ENCODE measurements around the gene PDCD10.

The PDCD10 gene

DNA sequence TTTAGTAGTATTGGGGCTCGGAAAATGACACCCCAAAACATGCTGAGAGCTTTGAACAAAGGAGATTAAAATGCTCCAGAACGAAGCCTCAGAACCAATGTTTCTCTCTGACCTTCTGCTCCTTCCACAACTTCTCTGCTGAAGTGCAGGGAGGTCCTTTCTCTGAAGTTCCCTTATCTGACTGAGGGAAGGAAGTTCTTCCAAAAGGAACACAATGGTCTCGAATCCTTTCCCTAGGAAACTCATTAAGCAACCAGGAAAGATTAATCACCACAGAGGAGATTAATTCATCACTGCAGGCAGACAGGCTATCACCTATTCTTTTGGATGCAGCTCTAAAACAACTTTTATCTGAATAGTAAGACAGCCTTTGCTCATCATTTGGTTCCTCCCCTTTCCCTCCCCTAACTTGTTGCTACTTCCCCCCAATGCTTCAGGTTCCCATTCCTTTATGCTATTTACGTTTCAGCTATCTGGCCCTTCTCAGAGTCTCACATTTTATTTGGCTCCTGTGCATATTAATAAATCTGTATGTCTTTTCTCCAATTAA is 62.7 kb downstream of the PDCD10 start:
- DNase-seq: no peak

DNA sequence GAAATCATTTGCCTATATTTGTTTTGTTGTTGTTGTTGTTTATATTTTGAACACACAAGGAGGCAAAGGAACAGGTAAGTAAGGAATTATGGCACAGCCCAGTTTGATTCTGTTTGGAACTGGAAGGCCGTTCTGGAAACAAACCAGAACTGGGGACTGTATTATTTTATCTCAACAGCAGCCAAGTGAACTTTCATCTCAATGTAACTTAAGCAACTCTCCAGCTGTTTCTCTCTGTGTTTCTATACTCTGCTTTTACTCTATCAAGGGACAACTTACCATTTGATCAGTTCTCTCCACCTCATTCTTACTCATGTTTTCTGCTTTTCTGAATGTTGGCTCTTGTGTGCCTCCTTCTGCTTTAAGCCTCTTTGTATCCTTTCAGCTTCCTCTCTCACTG is 65.0 kb downstream of the PDCD10 start:
- DNase-seq: no peak

DNA sequence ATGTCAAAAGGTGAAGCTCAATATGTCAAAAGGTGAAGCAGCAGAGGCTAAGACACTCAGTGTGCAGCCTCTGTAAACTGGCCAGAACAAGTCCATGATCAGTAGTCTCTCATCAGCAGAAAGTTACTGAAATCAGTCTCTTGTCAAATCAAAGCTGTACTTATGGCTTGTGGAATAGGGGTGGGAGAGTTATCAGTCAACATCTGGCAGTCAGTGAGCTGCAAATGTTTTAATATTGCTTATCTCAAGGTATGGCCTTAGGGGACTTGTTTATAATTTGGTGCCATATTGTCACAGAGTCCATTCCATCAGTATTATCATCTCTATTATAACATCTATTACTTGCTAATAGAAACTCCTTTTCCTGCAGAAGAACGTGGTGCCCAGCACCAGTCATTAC is 66.0 kb downstream of the PDCD10 start:
- DNase-seq: no peak

DNA sequence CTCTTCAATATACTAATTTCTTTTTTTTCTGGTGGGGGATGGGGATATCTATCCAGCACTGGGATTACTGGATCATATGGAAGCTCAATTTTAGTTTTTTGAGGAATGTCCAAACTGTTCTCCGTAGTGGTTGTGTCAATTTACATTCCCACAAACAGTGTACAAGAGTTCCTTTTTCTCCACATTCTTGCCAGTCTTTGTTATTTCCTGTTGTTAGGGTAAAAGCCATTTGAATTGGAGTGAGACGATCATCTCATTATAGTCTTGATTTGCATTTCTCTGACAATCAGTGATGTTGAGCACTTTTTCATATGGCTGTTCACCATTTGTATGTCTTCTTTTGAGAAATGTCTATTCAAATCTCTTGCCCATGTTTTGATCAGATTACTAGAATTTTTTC is 68.1 kb downstream of the PDCD10 start:
- DNase-seq: no peak

DNA sequence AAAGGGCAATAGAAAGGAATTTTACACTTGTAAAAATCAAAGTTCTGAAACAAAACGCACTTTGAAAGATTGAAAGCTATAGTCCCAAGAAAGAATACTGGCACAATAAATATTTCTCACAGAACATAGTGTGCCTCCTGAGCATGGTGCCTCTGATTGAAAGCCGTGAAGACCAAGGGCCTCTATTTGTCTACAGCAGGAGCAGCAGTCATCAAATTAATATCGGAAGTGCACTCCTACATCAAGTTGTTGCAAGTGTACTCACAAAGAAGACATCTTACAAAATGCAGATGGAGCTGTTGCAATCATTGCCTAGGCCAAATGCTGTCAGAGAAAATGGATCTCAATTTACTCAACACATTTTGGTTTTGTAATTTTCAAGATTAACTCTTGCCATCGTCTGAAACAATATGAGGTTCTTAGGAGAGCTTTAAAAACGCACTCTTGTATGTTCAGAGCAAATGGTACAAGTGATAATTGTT is 71.7 kb downstream of the PDCD10 start:
- no peak for DNase-seq

DNA sequence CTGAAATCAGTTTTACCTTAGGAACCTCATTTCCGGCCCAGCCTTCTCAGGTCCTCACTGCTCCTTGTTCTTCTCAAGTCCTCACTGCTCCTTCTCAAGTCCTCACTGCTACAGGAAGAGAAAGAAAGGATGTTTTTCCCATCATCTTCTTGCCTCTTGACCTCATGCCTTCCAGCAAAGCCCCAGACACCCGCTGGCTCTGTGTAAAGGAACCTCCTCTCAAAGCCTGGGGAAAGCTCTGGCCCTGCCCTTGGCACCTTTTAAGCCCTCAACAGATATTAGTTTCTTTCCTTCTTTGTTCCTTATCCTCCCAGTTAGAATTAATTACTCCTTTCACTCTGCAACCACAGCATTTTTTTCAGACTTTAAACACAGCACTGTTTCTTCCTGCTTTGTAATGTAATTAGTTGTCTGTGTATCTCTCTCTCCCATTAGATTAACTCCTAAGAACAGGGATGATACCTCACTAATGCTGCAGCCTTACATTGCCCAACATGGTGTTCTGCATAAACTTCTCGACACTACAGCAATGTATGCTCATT is 76.9 kb downstream of the PDCD10 start:
- no peak for DNase-seq

DNA sequence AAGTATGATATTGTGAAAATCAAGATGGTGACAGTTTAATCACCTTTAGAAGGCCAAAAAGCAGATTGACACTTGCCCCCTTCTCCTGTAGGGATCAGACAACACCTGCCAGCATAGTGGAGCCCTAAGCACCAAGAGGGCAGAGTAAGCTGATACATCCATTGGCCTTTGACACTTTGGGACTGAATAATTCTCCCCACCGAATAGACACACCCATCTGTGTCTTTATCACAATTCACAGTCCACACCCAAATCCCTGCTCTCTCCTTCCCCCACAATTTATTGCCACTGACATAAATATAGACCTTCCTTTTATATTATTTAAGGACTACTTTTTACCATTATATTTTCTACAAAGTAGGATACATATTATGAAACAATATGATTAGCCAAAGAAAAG is 77.9 kb downstream of the PDCD10 start:
- DNase-seq: no peak

DNA sequence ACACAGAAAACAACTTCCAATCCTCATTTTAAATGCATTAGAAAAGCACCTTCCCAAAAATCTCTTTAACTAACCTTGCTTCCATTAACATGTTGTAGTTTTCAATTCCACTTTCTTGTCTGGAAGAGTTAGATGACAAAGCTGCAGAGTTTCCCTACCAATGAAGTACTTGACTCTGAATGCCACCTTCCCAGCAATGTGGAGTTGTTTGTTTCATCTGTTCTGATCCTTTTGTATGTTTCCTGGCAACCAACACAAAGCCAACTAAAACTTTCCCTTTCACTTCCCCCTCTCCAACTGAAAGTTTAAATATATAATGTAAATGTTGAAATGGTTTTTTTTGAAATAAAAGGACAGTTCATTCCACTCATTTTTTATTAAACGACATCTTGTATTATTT is 80.9 kb downstream of the PDCD10 start, which contains the start of gene WDR49:
WDR49 (minus strand) TSS at position 183 of the 400 bp plus-strand sequence. CDS start 517 bp downstream, outside the sequence.
- no peak for DNase-seq

DNA sequence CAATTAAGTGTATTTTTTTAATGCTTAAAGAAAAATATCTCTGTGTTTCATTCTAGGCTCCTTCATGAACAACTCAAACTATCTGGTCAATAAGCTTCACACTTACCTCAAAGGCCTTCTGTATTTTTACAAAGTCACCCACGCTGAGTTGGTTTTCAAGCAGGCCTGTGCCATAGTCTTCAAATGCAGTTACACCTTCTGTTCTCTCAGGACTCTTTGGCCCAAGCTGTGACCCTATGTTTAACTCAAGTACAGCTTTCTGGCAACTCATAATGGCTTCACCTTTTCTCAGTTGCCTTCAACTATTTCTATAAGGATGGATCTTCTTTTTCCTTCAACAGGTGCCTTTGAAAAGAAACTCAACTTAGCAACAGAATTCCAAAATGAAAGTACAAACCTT is 81.5 kb downstream of the PDCD10 start:
- no peak for DNase-seq

DNA sequence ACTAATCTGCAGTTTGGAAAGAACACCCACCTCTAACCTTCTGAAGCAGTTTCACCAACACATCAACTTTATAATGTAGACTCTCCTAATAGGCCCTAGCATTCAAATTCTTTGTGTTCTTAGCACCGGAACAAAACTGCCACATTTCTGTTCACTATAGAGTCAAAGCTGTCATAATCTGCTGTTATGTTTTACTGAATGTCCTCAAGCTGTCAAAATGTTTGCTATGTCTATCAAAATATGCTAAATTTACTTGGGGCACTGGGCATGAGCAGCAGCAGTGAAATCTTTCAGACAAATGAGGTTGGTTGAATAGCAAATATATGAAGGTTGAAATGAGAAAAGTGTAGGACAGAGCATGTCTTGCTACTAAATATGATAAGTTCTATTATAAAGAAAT is 82.9 kb downstream of the PDCD10 start:
- no peak for DNase-seq

DNA sequence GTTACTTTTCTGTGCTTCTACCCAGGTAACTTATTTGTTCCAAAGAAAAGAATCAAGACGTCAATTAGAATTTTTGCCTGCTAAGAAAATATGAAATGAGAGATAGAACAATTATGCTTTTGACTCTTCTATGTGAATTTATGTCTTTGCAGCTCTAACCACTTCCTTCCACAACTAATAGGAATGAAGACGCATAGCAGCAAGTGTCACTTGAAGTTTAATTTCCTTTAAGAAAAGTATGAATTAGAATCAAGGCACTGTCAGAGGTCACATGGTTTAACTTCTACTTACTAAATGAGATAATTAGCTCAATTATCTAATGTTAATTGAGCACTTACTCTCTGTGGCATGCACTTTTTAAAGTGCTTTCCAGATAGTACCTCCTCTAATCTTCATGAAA is 84.2 kb downstream of the PDCD10 start:
- no peak for DNase-seq

DNA sequence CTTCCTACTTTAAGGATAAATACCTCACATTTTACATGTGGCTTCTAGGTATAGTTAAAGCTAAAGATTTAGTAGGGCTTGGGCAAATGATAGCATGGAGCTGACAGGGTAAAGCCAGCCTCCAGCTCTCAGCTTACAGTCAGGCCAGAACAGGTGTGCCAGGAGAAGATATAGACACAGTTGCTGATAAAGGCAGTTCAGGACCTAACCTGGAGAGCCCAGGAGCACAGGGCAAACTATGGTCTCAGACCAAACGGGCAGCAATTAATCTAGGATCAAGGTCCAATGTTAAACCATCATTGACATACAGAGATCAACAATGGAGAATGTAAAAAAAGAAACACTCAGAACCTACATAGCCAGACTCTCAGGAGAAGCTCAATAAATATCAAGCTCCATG is 84.9 kb downstream of the PDCD10 start:
- DNase-seq: no peak

DNA sequence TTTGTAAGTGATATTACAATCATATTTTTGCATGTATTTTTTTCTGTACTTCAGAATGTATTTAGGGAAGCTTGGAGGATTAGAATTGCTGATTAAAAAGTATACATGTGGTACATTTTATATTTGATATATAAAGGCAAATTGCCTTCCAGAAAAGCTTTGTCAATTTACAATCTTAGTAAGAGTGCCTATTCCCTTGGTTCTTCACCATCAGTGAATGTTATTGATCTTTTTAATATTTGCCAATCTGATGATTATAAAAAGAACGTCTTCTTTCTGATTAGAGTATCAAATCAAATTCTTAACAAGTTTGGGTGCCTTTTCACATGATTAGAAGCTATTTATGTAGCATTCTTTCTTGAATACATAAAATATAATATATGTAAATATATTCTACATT is 90.1 kb downstream of the PDCD10 start:
- no peak for DNase-seq
